HFF-Myc (cell line): ENCODE measurements around the gene MCF2L.
"Not testable (repeated sequence)": the region's sequence is repeated elsewhere in the genome, so short reads cannot be mapped to it uniquely, and the experiment has no call there.

Source experiments
- DNase-seq: peaks from one replicate; pipeline ENCODE4 v3.0.0-alpha.2; 2011; ENCODE audit warnings: low read depth; ENCODE audit errors: extremely low read depth
- H3K4me3 ChIP-seq: replicated peaks from 2 replicates; pipeline ENCODE4 v1.5.1; 2011; ENCODE audit warnings: low read depth, mild to moderate bottlenecking, control low read depth, low read length
- TF ChIP-seq, protein P1 (sequence below): IDR thresholded peaks from 2 replicates; pipeline ENCODE4 v1.5.1; 2012; ENCODE audit warnings: mild to moderate bottlenecking, low read depth, low read length, control low read depth; ENCODE audit errors: missing control alignments

MCF2L gene

DNA sequence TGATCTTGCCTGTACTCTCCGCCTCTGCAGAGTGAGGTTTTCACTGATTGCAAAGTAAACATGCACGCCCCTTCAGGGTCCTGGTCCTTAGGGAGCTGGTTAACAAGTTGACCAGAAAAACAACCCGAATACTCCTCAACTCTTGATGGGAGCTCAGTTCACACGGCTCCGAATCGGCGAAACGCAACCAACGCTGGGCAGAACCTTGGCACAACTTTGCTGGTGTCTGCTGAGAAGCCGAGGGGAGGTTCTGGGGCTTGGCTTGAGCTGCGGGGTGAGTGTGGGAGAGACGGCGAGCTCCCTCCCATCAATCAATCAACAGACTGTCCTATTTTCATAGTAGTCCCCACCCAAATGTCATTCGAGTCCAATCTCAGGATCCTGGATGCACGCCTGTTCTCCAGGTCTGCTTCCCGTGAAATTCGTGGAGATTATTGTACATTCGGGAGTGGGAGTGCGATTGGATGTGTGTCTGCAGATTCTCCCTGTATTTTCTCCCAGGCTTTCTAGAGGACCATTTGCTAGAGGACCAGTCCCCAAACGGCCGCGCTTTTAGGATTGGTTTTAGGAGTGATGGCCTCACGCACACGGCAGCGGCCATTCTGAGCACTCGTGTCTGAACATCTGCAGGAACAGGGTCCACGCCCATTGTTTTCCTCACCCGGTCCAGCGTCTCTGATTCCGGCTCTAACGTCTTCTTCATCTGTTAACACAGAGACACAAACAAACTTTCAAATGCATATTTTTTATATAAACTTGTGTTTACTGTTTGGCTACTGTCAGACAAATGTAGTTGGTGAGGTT is 85.0 kb downstream of the MCF2L start:
- DNase-seq = no peak
- H3K4me3 ChIP-seq = no peak overlapping the region
- TF ChIP-seq, protein P1, sequence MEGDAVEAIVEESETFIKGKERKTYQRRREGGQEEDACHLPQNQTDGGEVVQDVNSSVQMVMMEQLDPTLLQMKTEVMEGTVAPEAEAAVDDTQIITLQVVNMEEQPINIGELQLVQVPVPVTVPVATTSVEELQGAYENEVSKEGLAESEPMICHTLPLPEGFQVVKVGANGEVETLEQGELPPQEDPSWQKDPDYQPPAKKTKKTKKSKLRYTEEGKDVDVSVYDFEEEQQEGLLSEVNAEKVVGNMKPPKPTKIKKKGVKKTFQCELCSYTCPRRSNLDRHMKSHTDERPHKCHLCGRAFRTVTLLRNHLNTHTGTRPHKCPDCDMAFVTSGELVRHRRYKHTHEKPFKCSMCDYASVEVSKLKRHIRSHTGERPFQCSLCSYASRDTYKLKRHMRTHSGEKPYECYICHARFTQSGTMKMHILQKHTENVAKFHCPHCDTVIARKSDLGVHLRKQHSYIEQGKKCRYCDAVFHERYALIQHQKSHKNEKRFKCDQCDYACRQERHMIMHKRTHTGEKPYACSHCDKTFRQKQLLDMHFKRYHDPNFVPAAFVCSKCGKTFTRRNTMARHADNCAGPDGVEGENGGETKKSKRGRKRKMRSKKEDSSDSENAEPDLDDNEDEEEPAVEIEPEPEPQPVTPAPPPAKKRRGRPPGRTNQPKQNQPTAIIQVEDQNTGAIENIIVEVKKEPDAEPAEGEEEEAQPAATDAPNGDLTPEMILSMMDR = no peak

- H3K4me3 ChIP-seq = no peak overlapping the region
- TF ChIP-seq, protein P1 = no peak
- no peak for DNase-seq
Observed at GRCh38 chr13:113057084-113057483, 88.1 kb downstream of the MCF2L start.

DNA sequence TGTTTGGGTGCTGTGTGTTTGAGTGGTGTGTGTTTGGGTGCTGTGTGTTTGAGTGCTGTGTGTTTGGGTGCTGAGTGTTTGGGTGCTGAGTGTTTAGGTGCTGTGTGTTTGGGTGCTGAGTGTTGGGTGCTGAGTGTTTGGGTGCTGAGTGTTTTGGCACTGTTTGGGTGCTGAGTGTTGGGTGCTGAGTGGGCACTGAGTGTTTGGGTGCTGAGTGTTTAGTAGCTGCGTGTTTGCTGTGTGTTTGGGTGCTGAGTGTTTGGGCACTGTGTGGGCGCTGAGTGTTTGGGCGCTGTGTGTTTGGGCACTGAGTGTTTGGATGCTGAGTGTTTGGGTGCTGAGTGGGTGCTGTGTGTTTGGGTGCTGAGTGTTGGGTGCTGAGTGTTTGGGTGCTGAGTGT is 88.5 kb downstream of the MCF2L start:
- H3K4me3 ChIP-seq, DNase-seq: not testable (repeated sequence)

GRCh38 chr13:113058129-113058987 is 89.3 kb downstream of the MCF2L start:
- H3K4me3 ChIP-seq = no peak overlapping the region
- no peak for DNase-seq
- TF ChIP-seq, protein P1 = no peak

DNA sequence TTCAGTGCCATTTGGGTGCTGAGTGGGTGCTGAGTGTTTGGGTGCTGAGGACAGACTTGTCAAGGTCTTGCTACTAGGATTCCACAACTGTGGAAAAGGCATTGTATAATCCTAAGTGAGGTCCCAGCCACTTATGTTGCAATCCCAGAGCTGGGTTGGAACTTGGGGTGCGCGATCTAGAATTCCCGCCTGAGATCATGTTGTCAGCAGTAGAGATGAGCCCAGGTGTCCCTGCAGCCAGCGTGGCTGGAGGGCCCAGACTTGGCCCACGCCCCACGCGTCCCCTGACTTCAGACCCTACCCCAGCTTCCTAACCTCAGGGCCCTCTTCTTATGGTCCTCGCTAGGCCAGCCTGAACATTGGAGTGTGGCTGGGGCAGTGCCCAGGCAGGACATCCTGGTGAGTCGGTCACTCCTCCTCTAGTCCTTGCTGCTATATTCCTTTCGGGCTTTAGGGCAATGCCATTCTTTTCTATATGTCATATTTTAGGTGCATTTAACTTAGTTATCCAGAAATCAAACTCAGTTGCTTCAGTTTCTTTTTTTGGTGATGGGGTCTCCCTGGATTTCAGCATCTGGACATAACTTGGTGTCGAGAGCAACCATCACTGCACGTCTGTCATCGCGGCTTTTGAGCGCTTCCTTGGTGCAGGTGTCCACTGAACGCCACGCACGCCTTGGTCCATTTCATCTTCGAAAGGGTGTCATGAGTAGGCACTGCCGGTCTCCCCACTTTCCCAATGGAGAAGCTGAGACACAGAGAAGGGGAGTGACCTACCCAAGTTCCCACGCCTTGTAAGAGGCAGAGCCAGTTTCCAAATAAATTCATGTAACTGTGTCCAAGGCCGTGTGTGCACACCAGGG is 90.2 kb downstream of the MCF2L start:
- TF ChIP-seq, protein P1 = no peak
- H3K4me3 ChIP-seq = no peak overlapping the region
- no peak for DNase-seq

GRCh38 chr13:113059891-113060290 is 90.9 kb downstream of the MCF2L start:
- no peak overlapping the region for H3K4me3 ChIP-seq
- no peak for DNase-seq
- TF ChIP-seq, protein P1 = no peak
